ENCODE data around the gene UXT.

- TF ChIP-seq CTCF (conservative IDR thresholded peaks at IDR 0.05; ENCODE audit: low read length) (no peak), EZH2phosphoT487 (IDR thresholded peaks at IDR 0.05; ENCODE audit: borderline replicate concordance, low read depth, low read length) (no peak)
Measured at GRCh38 chrX:47697181-47697580, 38.2 kb upstream of the UXT start.

Measured in OCI-LY7 (cell line).